ENCODE results near the gene REXO1.

GRCh38 chr19:1799695-1800342, 48.5 kb downstream of the REXO1 start:
- TF ChIP-seq, protein P1, sequence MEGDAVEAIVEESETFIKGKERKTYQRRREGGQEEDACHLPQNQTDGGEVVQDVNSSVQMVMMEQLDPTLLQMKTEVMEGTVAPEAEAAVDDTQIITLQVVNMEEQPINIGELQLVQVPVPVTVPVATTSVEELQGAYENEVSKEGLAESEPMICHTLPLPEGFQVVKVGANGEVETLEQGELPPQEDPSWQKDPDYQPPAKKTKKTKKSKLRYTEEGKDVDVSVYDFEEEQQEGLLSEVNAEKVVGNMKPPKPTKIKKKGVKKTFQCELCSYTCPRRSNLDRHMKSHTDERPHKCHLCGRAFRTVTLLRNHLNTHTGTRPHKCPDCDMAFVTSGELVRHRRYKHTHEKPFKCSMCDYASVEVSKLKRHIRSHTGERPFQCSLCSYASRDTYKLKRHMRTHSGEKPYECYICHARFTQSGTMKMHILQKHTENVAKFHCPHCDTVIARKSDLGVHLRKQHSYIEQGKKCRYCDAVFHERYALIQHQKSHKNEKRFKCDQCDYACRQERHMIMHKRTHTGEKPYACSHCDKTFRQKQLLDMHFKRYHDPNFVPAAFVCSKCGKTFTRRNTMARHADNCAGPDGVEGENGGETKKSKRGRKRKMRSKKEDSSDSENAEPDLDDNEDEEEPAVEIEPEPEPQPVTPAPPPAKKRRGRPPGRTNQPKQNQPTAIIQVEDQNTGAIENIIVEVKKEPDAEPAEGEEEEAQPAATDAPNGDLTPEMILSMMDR (IDR thresholded peaks at IDR 0.05; ENCODE audit: borderline replicate concordance, extremely low read depth, low read length, poor library complexity, severe bottlenecking) = no peak
- TF ChIP-seq EZH2 (IDR thresholded peaks at IDR 0.05; ENCODE audit: borderline replicate concordance, low read depth, low read length, severe bottlenecking) = no peak
